ENCODE data around the gene HGF. TPM values are rescaled to one million over a fixed set of nuclear protein-coding genes. Genes with fewer than 3 reads are reported as not detected.

Gene HGF
- total and polyA plus RNA-seq, 10 of the 15 experiments (the other 5 are each of a cell fraction or from before 2014, with no cell fraction given): 0.10 to 1.7 (median 0.99) TPM

- H3K9ac ChIP-seq (ENCODE audit: control insufficient read depth, insufficient read depth, low read length): no peak overlapping the region
- FAIRE-seq: no peak
- RAD21 ChIA-PET (ENCODE audit: unreplicated experiment): interaction anchor here (1.1 kb wide), 1 partner anchor 76 kb away, joined by 3 read pairs; no protein-coding TSS in a partner anchor
- CTCF ChIA-PET: interaction anchor here (1.0 kb wide), 1 partner anchor 76 kb away, joined by 4 read pairs; no protein-coding TSS in a partner anchor
- H3K4me3 ChIP-seq: no peak overlapping the region
- H3K79me2 ChIP-seq (ENCODE audit: control insufficient read depth, insufficient read depth, low read length): no peaks in the 10 kb centered on the region
- H3K36me3 ChIP-seq (ENCODE audit: control insufficient read depth in 2 of 2, insufficient read depth in 2 of 2, low read length in 1 of 2): no peaks in the 10 kb centered on the region
- H3K27ac ChIP-seq (ENCODE audit: control insufficient read depth, insufficient read depth): no peak overlapping the region
- WGBS (ENCODE audit: insufficient coverage, insufficient replicate concordance, low lambda C conversion rate, missing lambda C conversion rate): 89% methylated on average over 5 of the region's 5 CpGs
- H3K9me3 ChIP-seq (replicated peaks; ENCODE audit: control insufficient read depth, insufficient read depth, low read length): no peaks in the 10 kb centered on the region
- no peak for ATAC-seq
- POLR2A ChIA-PET: no interaction called here
- in situ Hi-C loops (cut with MboI): no loop called here
- SMC1A ChIA-PET (ENCODE audit: uncharacterized antibody, unreplicated experiment): interaction anchor here (1.5 kb wide), 1 partner anchor 78 kb away, joined by 3 read pairs; no protein-coding TSS in a partner anchor
- intact Hi-C loops (cut with micrococcal nuclease; ENCODE audit: unreplicated experiment): loop anchor here (2.0 to 5.0 kb wide), 2 partner anchors 105 to 189 kb away; no protein-coding TSS in a partner anchor
- no peak for TF ChIP-seq RELA (IDR thresholded peaks at IDR 0.05; ENCODE audit: borderline replicate concordance, partially characterized antibody)
- TF ChIP-seq SREBF2 (IDR thresholded peaks at IDR 0.05; ENCODE audit: low read length): no peak
- TF ChIP-seq LARP7 (IDR thresholded peaks at IDR 0.05): no peak
- TF ChIP-seq BCL11A (IDR thresholded peaks at IDR 0.05; ENCODE audit: low read depth, low read length): no peak
- no peak for TF ChIP-seq GATAD2B (conservative IDR thresholded peaks at IDR 0.05; ENCODE audit: low read depth)
- no peak for TF ChIP-seq MXI1 (IDR thresholded peaks at IDR 0.05; ENCODE audit: low read depth, low read length)
- no peak for TF ChIP-seq IRF4 (IDR thresholded peaks at IDR 0.05; ENCODE audit: low read depth, low read length)
- TF ChIP-seq RBBP5 (conservative IDR thresholded peaks at IDR 0.05): no peak
- no peak for TF ChIP-seq ESRRA (IDR thresholded peaks at IDR 0.05; ENCODE audit: low read length)
- no peak for TF ChIP-seq E2F4 (IDR thresholded peaks at IDR 0.05; ENCODE audit: low read depth, low read length)
- no peak for TF ChIP-seq CEBPB (IDR thresholded peaks at IDR 0.05; ENCODE audit: borderline replicate concordance in 1 of 2, low read depth in 2 of 2, low read length in 2 of 2)
- no peak for TF ChIP-seq ZNF622 (IDR thresholded peaks at IDR 0.05)
- TF ChIP-seq JUND (IDR thresholded peaks at IDR 0.05; ENCODE audit: low read depth, low read length): no peak
- no peak for TF ChIP-seq MEF2B (IDR thresholded peaks at IDR 0.05; ENCODE audit: partially characterized antibody, poor library complexity, severe bottlenecking)
- TF ChIP-seq CBX3 (IDR thresholded peaks at IDR 0.05; ENCODE audit: borderline replicate concordance, low read depth): no peak
- no peak overlapping the region for H2AFZ ChIP-seq (ENCODE audit: control insufficient read depth, low read depth, low read length)
- no peak overlapping the region for H3K4me2 ChIP-seq (ENCODE audit: control insufficient read depth, insufficient read depth)
- H4K20me1 ChIP-seq (ENCODE audit: control insufficient read depth, insufficient read depth): no peaks in the 10 kb centered on the region
- no TSS peak for BruUV-seq (replicated peaks)
- DNase-seq (ENCODE audit: low read depth, low spot score): no peak
- H3K4me1 ChIP-seq (ENCODE audit: control insufficient read depth, insufficient read depth, low read length): no peaks in the 10 kb centered on the region; the same call in 1 of the 2 replicates
- peaks cover 0 to 3% of the 10 kb centered on the region in 2 experiments; a peak in 1 of 4 replicates for H3K27me3 ChIP-seq (replicated peaks in 1 of 2; ENCODE audit: control insufficient read depth in 2 of 2, insufficient read depth in 2 of 2, low read length in 1 of 2)
These were observed 1.9 kb downstream of the HGF start for GRCh38 chr7:81767926-81768325.

Data from GM12878 (cell line).